Suppressor macrophage treated with lipopolysaccharide for 1 hour (primary cell): ENCODE measurements around the gene TAF11L2.
A peak's percentile ranks its signal among the peaks of the same experiment; 100 is the strongest.
"Not testable (repeated sequence)": the region's sequence is repeated elsewhere in the genome, so short reads cannot be mapped to it uniquely, and the experiment has no call there.

Experiments used
- DNase-seq, 3 donors: peaks; one replicate each; pipeline ENCODE4 v3.0.0-alpha.2; 2020 to 2022

TAF11L2 gene

GRCh38 chr5:17497931-17498330, at the start of gene TAF11L2:
TAF11L2 (plus strand) TSS chr5:17498231.
- DNase-seq = not testable (repeated sequence)

DNA sequence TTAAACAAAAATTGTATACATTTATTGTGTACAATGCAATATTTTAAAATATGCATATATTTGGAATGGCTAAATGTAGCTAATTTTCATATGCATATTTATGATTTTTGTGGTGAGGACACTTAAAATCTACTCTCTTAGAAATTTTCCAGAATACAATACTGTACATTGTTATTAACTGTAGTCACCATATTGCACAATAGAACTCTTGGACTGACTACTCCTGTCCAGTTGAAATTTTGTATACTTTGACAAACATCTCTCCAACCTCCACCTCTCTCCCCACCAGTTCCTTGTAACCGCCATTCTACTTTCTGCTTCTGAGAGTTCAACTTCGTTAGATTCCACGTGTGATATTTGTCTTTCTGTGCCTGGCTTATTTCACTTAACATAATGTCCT, 49.2 kb upstream of the TAF11L2 start:
- no peak for DNase-seq

GRCh38 chr5:17452936-17453335, 45.1 kb upstream of the TAF11L2 start:
- no peak for DNase-seq

DNA sequence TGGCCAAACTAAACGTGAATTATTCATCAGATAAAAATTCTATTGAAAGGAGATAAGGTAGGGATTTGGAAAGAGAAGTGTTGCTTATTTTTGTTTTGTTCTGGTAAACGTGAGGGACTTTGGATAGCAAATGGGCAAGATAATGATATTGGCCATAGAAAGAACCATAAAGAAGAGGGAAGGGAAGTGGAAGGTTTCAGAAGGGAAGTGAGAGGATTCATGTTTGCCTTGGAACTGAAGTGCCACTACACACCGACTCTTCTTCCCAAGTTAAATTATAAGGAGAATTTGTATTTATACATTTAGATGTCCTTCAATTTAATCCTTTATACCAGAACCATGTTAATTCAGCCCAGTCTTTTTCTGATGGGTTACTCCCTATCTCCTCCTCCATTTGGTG, 42.1 kb upstream of the TAF11L2 start:
- DNase-seq = peak in 1 of 3 donors; percentile 27

GRCh38 chr5:17461793-17462192, 36.2 kb upstream of the TAF11L2 start:
- no peak for DNase-seq

GRCh38 chr5:17463653-17464052, 34.4 kb upstream of the TAF11L2 start:
- DNase-seq = no peak

DNA sequence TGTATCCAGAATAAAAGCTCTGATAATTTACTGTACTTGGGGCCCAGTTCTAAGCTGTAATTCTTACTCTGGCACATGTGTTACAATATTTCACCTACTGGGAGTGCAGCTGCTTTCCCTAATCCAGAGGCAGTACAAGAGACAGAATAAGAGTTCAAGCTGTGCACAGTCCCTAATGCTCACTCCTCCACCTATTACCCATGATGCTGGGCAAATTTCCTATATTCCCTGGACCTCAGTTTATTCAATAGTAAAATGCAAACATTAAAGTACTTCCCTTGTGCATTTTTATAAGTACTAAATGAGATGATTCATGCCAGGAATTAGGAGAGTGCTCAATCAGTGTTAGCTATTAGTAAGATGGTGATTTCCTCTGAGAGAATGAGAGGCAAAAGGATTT, 28.0 kb upstream of the TAF11L2 start:
- DNase-seq = no peak

- not testable (repeated sequence) for DNase-seq
Observed at GRCh38 chr5:17475064-17475463, 23.0 kb upstream of the TAF11L2 start.

- no peak for DNase-seq
Observed at GRCh38 chr5:17477043-17477442, 21.0 kb upstream of the TAF11L2 start.

GRCh38 chr5:17477573-17478265, 20.3 kb upstream of the TAF11L2 start:
- DNase-seq = no peak

GRCh38 chr5:17481378-17481777, 16.7 kb upstream of the TAF11L2 start:
- no peak for DNase-seq

GRCh38 chr5:17482790-17483189, 15.2 kb upstream of the TAF11L2 start:
- no peak for DNase-seq

GRCh38 chr5:17486464-17487173, 11.4 kb upstream of the TAF11L2 start:
- DNase-seq = not testable (repeated sequence)

GRCh38 chr5:17487174-17487512, 10.9 kb upstream of the TAF11L2 start:
- no peak for DNase-seq

- DNase-seq = not testable (repeated sequence)
Observed at GRCh38 chr5:17491257-17491656, 6.8 kb upstream of the TAF11L2 start.

DNA sequence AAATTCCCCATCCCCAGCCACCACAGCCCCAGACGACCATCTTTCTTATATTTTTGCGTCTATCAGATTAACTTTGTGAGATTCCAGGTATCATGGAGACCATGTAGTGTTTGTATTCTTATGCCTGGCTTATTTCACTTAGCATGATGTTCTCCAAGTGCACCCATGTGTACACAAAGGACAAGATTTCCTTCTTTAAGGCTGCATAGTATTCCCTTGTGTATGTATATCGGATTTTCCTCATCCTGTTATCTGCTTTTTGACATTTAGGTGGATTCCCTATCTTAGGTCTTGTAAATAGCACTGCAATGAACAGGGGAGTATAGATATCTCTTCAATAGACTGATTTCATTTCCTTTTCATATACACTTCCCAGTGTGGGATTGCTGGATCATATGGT, 5.3 kb upstream of the TAF11L2 start:
- DNase-seq = no peak

GRCh38 chr5:17497446-17497845, 585 bp upstream of the TAF11L2 start:
- DNase-seq = no peak

GRCh38 chr5:17511775-17512325, 13.8 kb downstream of the TAF11L2 start:
- DNase-seq = no peak

DNA sequence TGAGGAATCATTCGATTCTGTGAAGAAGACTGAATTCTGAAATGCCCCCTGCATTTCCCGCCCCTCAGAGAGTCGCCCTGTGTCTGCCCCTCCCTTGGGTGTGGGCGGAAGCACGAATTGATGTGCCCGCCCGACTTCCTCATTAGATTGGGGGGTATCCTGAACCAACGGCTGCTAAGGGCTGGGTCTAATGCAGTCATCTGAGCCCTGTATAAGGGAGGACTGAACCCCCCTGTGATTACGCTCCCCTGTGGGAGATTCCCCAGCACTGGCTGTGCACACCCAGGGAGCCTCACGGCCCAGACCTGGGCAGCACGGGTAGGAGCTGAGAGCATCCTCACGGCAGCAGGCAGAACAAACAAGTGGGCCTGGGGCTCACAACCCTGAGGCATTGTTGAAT, 19.5 kb downstream of the TAF11L2 start:
- DNase-seq = not testable (repeated sequence)

- not testable (repeated sequence) for DNase-seq
Observed at GRCh38 chr5:17518067-17518466, 20.0 kb downstream of the TAF11L2 start, which contains the start of gene TAF11L3. TAF11L3 (plus strand) TSS chr5:17518367.

GRCh38 chr5:17519508-17519907, 21.5 kb downstream of the TAF11L2 start:
- DNase-seq = not testable (repeated sequence)

DNA sequence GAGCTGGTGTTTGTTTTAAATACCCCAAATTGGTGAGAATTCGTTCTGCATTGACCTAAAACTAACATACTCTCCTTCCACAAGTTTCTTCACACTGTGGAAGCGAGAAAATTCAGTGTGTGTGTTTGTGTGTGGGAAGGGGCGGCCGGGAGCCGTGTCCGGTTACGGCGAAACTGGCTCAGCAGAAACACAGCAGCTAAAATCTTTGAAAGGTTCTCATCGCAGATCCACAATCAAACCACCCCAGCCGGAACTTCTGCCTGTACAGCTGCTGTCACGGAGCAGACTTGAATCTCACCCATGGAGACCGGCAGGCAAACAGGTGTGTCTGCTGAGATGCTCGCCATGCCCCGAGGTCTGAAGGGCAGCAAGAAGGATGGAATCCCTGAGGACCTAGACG, 23.5 kb downstream of the TAF11L2 start, which contains the start of gene TAF11L4:
Gene TAF11L4, plus strand, starts transcription at position 301 of the 400 bp plus-strand sequence.
- not testable (repeated sequence) for DNase-seq

GRCh38 chr5:17524935-17525334, 26.9 kb downstream of the TAF11L2 start, which contains the start of gene TAF11L5:
TAF11L5 (plus strand) TSS chr5:17525235.
- not testable (repeated sequence) for DNase-seq

GRCh38 chr5:17526504-17526903, 28.5 kb downstream of the TAF11L2 start:
- DNase-seq = not testable (repeated sequence)
